ENCODE measurements around the gene KDM2A. TPM values are rescaled to one million over a fixed set of nuclear protein-coding genes. Genes with fewer than 3 reads are reported as not detected.
A peak's percentile ranks its signal among the peaks of the same experiment; 100 is the strongest.

The KDM2A gene
- total RNA-seq, 4 donors from 2014 or later = 44.9 to 69.5 (median 51.4) TPM

DNA sequence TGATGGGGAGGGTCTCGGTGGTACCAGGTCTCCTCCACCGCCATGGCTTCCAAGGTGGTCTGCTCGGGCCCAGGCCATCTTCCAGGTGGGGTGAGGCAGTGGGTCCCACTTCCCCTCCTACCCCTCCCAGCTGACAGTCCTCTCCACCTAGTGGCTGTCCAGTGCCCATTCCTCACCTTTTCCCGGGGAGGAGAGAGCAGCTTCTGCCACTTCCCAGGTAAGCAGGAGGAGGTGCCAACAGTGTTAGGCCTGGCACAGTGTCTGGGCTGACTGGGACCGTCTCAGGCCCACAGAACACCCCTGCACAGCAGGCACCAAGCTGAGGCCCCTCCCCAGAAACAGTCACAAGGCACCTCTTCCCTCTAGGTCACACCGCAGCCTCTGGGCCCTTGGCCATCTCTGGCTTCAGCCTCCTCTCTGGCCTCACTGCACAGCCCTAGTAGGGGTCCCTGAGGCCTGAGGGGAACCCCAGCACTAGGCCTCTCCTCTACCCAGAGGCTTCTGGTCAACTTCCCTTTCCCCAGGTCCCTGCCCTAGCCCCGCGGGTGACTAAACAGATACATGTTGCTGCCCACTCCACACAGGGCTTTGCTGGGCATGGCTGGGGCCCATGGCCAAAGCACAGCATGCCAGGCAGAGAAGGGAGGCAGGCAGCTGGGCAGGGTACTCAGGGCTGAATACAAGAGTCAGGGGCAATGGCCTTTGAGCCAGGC, 167.7 kb downstream of the KDM2A start:
- peaks cover 36 to 79% (median 54%) of the 10 kb centered on the region in 4 donors for H3K4me1 ChIP-seq
- DNase-seq (ENCODE audit: extremely low spot score) = no peak
- H3K36me3 ChIP-seq = peaks cover 39 to 69% (median 62%) of the 10 kb centered on the region in 4 donors
- intact Hi-C loops (cut with DNase I) = no loop called here
- TF ChIP-seq POLR2A (IDR thresholded peaks at IDR 0.05; ENCODE audit: low read depth) (no peak), EP300 (IDR thresholded peaks at IDR 0.05) (no peak), POLR2AphosphoS5 (IDR thresholded peaks at IDR 0.05) (peak in 1 of 2 donors; percentile 11)
- TF ChIP-seq, protein P1, sequence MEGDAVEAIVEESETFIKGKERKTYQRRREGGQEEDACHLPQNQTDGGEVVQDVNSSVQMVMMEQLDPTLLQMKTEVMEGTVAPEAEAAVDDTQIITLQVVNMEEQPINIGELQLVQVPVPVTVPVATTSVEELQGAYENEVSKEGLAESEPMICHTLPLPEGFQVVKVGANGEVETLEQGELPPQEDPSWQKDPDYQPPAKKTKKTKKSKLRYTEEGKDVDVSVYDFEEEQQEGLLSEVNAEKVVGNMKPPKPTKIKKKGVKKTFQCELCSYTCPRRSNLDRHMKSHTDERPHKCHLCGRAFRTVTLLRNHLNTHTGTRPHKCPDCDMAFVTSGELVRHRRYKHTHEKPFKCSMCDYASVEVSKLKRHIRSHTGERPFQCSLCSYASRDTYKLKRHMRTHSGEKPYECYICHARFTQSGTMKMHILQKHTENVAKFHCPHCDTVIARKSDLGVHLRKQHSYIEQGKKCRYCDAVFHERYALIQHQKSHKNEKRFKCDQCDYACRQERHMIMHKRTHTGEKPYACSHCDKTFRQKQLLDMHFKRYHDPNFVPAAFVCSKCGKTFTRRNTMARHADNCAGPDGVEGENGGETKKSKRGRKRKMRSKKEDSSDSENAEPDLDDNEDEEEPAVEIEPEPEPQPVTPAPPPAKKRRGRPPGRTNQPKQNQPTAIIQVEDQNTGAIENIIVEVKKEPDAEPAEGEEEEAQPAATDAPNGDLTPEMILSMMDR (IDR thresholded peaks at IDR 0.05) = no peak
- no peaks in the 10 kb centered on the region for H3K27me3 ChIP-seq
- peak overlapping the region; percentile 88 to 98 (median 93) for H3K27ac ChIP-seq (replicated peaks in 1 of 4)
- 69% methylated on average over 8 of the region's 8 CpGs for WGBS
- no peaks in the 10 kb centered on the region for H3K9me3 ChIP-seq
- H3K4me3 ChIP-seq = no peak overlapping the region

DNA sequence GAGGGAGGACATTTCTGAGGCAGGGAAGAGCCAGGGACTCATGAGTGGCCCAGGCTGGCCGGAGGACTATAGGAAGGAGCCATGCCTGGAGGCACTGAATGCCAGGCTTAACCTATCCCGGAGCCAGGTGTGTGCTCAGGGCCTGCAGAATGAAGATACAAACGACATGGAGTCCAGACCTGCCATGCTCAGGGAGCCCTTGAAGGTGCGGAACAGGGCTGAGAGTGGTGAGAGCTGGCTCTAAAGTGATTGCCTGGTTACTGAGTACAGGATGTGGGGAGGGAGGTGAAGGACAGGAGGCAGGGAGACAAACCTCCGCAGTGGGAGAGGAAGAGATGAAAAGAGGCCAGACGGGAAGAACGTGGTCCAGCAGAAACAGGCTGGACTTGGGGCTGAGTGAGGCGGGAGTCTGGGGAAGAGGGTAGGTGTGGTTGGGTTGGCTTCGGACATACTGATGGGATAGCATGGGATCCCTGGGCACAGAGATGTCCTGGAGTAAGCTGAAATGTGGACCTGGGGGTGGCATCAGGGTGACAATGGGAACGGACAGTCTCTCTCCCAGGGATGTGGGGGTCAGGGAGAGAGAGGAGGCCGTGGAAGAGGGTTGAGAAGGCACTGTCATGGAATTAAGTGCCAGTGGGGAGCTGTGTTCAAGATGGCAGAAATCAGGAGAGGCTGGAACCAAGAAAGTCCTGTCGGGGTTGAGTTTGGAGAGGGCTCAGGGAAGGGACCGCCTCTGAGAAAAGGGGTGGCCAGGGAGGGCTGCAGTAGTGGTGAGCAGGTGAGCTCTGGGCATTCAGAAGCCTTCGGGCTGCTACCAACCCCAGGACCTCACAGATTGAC, 168.5 kb downstream of the KDM2A start:
- H3K9me3 ChIP-seq = no peaks in the 10 kb centered on the region
- peaks cover 36 to 80% (median 61%) of the 10 kb centered on the region in 4 donors for H3K4me1 ChIP-seq
- TF ChIP-seq, protein P1 (IDR thresholded peaks at IDR 0.05) = no peak
- TF ChIP-seq EP300 (IDR thresholded peaks at IDR 0.05) (no peak), POLR2A (IDR thresholded peaks at IDR 0.05; ENCODE audit: low read depth) (no peak), POLR2AphosphoS5 (IDR thresholded peaks at IDR 0.05) (no peak)
- peak overlapping the region; percentile 88 to 98 (median 93) for H3K27ac ChIP-seq (replicated peaks in 1 of 4)
- peak overlapping the region; percentile 66 to 97 (median 74) for H3K4me3 ChIP-seq
- H3K27me3 ChIP-seq = no peaks in the 10 kb centered on the region
- no peak for DNase-seq (ENCODE audit: extremely low spot score)
- 70% methylated on average over 14 of the region's 14 CpGs for WGBS
- intact Hi-C loops (cut with DNase I) = no loop called here
- H3K36me3 ChIP-seq = peaks cover 31 to 69% (median 60%) of the 10 kb centered on the region in 4 donors

DNA sequence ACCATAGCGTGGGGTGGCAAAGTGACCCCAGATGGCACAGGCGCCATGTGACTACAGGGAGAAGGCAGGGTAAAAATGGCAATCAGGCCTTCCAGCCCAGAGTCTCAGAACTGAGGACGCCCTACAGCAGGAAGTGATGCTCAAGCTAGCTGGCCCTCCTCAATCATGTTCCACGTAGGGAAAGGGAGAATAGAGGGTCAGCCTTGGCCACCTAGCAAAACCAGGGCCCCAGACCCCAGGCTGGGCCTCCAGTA, 169.1 kb downstream of the KDM2A start:
- intact Hi-C loops (cut with DNase I) = no loop called here
- DNase-seq (ENCODE audit: extremely low spot score) = no peak
- Histone ChIP-seq H3K9me3 (no peaks in the 10 kb centered on the region), H3K27me3 (no peaks in the 10 kb centered on the region), H3K4me1 (peaks cover 36 to 81% (median 67%) of the 10 kb centered on the region in 4 donors), H3K36me3 (peaks cover 26 to 63% (median 54%) of the 10 kb centered on the region in 4 donors), H3K4me3 (peak overlapping the region; percentile 66 to 97 (median 74)), H3K27ac (replicated peaks in 1 of 4) (peak overlapping the region; percentile 88 to 98 (median 93))
- TF ChIP-seq POLR2A (IDR thresholded peaks at IDR 0.05; ENCODE audit: low read depth) (no peak), EP300 (IDR thresholded peaks at IDR 0.05) (no peak), POLR2AphosphoS5 (IDR thresholded peaks at IDR 0.05) (no peak)
- TF ChIP-seq, protein P1 (IDR thresholded peaks at IDR 0.05) = no peak
- 14% methylated on average over 4 of the region's 4 CpGs for WGBS

DNA sequence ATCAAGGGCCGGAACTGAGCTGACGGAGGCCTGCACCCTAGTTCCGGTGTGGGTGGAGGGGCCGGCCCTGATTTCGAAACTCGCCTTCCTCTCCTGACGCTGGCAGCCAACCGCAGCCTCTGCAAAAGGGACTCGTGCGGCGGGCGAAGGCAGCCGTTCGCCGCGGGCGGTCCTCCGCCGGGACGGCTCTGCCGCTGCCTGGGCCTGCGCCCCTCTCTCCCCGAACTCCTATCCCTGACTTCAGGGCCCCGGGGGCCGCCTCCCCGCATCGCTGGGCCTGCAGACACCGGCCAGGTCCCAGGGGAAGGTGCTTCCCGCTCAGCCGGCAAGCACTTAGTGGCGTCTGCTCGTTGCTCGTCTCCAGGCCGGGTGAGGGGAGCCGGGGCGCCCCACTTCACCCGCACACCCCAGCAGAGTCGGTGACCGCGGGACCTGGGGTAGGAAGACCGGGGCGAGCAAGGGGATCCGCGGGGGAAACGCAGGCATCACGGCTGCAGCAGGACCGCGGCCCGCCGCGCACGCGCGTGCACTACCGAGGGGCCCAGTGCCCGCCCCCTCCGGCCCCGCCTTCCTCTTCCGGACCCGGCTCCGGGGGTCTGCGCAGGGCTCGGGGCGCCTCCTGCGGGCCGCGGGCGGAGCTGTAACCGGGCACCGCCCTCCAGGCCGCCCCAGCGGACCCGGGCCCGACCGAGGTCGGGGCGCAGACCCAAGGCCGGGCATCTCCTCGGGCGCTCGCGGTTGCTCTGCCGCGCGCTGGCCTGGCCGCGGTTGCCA, 169.6 kb downstream of the KDM2A start:
- intact Hi-C loops (cut with DNase I) = no loop called here
- H3K9me3 ChIP-seq = no peaks in the 10 kb centered on the region
- TF ChIP-seq POLR2A (IDR thresholded peaks at IDR 0.05; ENCODE audit: low read depth) (peak; percentile 13), EP300 (IDR thresholded peaks at IDR 0.05) (no peak), POLR2AphosphoS5 (IDR thresholded peaks at IDR 0.05) (peak; percentile 78 to 80)
- TF ChIP-seq, protein P1 (IDR thresholded peaks at IDR 0.05) = peak; percentile 24 to 56 (median 38)
- 0% methylated on average over 23 of the region's 87 CpGs for WGBS
- peak overlapping the region; percentile 88 to 98 (median 93) for H3K27ac ChIP-seq (replicated peaks in 1 of 4)
- H3K4me1 ChIP-seq = peaks cover 36 to 84% (median 72%) of the 10 kb centered on the region in 4 donors
- no peaks in the 10 kb centered on the region for H3K27me3 ChIP-seq
- peak overlapping the region; percentile 66 to 97 (median 74) for H3K4me3 ChIP-seq
- H3K36me3 ChIP-seq = peaks cover 21 to 58% (median 49%) of the 10 kb centered on the region in 4 donors
- DNase-seq (ENCODE audit: extremely low spot score) = peak; percentile 98
